SK-N-MC (cell line): ENCODE results near the gene SEPHS2.

Source experiments
- DNase-seq: peaks from one replicate; pipeline ENCODE4 v3.0.0-alpha.2; 2011; ENCODE audit warnings: low read depth, low spot score
- H3K27ac ChIP-seq: fragments of 200-600 bp; sonication (generic); 2 replicates; pipeline ENCODE4 v1.5.1; 2016; ENCODE audit warnings: mixed run types
- H3K36me3 ChIP-seq: fragments of 200-600 bp; sonication (generic); 2 replicates; pipeline ENCODE4 v1.6.1; 2017; ENCODE audit warnings: antibody characterized with exemption, low read length, mixed read lengths; ENCODE audit not compliant: insufficient read depth
- H3K4me3 ChIP-seq: fragments of 200-600 bp; sonication (generic); 2 replicates; pipeline ENCODE4 v1.5.1; 2016
- H3K9ac ChIP-seq: fragments of 200-600 bp; sonication (generic); 2 replicates; pipeline ENCODE4 v1.8.0; 2017; ENCODE audit warnings: mixed run types, mixed read lengths; ENCODE audit not compliant: insufficient read length
- H3K9me3 ChIP-seq: fragments of 200-600 bp; sonication (generic); 2 replicates; pipeline ENCODE4 v1.6.1; 2017; ENCODE audit warnings: low read depth, mild to moderate bottlenecking, antibody characterized with exemption, low read length, moderate library complexity, mixed read lengths
- EZH2 ChIP-seq: fragments of 200-600 bp; sonication (generic); IDR thresholded peaks from one replicate; pipeline ENCODE4 v1.6.1; 2017; ENCODE audit warnings: antibody characterized with exemption
- FOXP2 ChIP-seq: optimal IDR thresholded peaks from 2 replicates; pipeline ENCODE3; 2011; ENCODE audit warnings: mild to moderate bottlenecking, moderate library complexity; ENCODE audit not compliant: insufficient read depth; ENCODE audit errors: extremely low read length, control extremely low read depth
- POLR2AphosphoS5 ChIP-seq: IDR thresholded peaks from 2 replicates; pipeline ENCODE4 v1.6.1; 2012; ENCODE audit warnings: mild to moderate bottlenecking, low read depth, low read length, borderline replicate concordance

Gene SEPHS2

DNA sequence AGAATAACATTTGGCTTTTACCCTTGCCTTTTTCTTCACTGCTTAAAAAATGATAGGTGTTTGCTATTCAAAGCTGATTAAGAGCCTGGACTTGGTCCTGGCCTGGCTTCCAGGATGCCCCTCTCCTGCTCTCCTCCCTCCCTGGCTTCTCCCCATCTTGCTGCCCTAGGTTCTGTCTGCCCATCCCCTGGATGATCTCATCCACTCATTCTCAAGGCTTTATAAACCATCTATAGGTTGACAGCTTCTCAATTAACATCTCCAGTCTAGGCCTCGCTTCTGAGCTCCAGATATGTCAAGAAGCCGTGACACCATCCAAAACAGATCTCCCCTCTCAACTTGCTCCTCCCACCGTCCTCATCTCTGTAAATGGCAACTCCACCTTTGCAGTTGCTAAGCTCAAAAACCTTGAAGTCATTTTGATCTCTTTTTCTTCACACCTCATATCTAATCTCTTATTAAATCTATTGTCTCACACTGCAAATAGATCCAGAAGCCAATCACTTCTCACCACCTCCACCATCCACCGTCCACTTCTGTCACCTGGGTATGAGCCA, 29.5 kb downstream of the SEPHS2 start:
- H3K36me3 ChIP-seq = peaks cover 14% of the 10 kb centered on the region
- no peak for DNase-seq
- H3K27ac ChIP-seq = no peak overlapping the region
- no peak for TF ChIP-seq EZH2
- TF ChIP-seq FOXP2 = no peak
- no peak for TF ChIP-seq POLR2AphosphoS5
- H3K9me3 ChIP-seq = no peaks in the 10 kb centered on the region
- H3K4me3 ChIP-seq = no peak overlapping the region
- H3K9ac ChIP-seq = no peak overlapping the region

DNA sequence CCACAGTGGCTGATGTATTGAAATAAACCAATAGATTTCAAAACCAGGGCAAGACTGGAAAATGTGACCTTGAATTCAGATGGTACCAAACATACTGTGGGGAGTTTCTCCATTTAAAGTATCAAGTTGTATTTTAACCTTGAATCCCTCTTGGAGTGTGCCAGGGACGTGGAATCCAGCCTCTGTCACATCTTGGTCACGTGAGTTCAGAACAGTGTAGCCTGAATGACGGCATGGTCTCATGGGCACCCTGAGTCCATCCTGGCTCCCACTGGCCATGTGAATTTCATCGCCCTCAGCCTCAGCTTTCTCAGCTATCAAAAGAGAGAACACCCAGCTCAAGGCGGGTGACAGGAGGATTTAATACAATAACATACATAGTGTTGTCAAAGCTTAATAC, 31.5 kb downstream of the SEPHS2 start:
- TF ChIP-seq FOXP2 = no peak
- no peak for TF ChIP-seq POLR2AphosphoS5
- no peak overlapping the region for H3K27ac ChIP-seq
- H3K4me3 ChIP-seq = no peak overlapping the region
- no peak overlapping the region for H3K9ac ChIP-seq
- H3K36me3 ChIP-seq = peaks cover 10% of the 10 kb centered on the region
- no peak for DNase-seq
- no peaks in the 10 kb centered on the region for H3K9me3 ChIP-seq

DNA sequence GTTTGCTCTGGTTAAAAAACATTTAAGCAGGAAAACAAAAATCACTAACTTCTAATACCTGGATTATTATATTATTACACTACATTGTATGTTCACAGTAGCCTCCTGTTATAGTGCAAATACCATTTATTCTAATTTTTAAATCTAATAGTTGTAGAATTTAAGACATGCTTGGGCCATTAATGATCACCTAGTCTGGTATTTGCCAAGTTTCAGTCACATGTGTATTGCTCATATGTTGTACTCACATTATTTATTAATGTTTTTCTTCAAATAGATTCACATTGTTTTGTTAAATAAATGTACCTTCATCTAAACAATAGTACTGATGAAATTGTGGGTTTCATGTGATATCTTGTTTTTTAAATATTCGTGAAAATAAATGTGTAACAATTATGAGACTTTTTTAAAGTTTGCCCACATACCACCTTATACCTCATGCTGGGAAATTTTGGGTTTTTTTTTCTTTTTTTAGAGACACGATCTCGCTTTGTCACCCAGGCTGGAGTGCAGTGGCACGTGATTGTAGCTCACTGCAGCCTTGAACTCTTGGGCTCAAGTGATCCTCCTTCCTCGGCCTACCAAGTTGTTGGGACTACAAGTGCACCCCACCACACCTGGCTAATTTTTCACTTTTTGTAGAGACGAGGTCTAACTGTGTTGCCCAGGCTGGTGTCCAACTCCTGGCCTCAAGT, 32.4 kb downstream of the SEPHS2 start:
- Histone ChIP-seq H3K9me3 (no peaks in the 10 kb centered on the region), H3K27ac (no peak overlapping the region), H3K4me3 (no peak overlapping the region), H3K9ac (no peak overlapping the region), H3K36me3 (peaks cover 10% of the 10 kb centered on the region)
- DNase-seq = no peak
- no peak for TF ChIP-seq FOXP2
- TF ChIP-seq POLR2AphosphoS5 = no peak

DNA sequence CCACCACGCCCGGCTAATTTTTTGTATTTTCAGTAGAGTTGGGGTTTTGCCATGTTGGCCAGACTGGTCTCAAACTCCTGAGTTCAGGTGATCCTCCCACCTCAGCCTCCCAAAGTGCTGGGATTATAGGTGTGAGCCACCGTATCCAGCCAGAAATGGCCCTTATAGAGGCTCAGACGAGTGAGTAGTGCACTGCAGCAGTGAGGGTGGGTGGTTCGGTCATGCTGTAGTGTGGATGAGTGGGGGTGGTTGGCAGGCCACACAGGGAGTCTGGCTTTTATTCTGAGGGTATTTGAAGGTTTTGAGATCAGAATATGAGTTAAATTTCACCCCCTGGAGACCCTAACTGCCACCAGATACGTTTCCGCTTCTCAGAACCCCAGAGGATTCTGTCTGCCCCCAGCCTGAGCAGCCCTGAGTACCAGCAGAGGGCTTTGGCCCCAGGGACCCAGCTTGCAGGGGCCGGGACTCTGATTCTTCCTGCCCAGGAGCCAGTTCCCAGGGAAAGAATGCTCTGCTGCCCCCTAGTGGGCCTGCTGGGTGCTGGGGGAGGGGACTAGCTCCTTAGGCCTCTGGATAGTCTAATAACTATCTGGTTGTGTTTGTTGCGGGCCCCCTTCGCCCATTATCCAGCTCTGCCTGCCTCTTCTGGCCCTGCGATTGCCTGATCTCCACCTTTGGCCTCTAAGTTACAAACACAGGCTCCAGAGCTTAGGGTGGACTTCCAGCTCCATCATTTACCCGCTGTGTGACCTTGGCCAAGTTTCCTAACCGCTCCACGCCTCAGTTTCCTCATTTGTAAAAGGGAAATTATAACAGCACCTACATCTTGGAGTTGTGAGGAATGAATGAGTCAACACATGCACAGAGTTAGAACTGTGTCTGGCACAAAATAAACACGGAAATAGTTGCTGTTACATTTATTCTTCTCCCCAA, 36.3 kb downstream of the SEPHS2 start:
- Histone ChIP-seq H3K36me3 (peaks cover 10% of the 10 kb centered on the region), H3K27ac (no peak overlapping the region), H3K9ac (no peak overlapping the region), H3K9me3 (no peaks in the 10 kb centered on the region), H3K4me3 (0 out of 2 replicates have a peak overlapping the region, but pooled peaks have one; percentile 5)
- TF ChIP-seq EZH2 = no peak
- no peak for TF ChIP-seq POLR2AphosphoS5
- no peak for TF ChIP-seq FOXP2
- DNase-seq = peak; percentile 47

DNA sequence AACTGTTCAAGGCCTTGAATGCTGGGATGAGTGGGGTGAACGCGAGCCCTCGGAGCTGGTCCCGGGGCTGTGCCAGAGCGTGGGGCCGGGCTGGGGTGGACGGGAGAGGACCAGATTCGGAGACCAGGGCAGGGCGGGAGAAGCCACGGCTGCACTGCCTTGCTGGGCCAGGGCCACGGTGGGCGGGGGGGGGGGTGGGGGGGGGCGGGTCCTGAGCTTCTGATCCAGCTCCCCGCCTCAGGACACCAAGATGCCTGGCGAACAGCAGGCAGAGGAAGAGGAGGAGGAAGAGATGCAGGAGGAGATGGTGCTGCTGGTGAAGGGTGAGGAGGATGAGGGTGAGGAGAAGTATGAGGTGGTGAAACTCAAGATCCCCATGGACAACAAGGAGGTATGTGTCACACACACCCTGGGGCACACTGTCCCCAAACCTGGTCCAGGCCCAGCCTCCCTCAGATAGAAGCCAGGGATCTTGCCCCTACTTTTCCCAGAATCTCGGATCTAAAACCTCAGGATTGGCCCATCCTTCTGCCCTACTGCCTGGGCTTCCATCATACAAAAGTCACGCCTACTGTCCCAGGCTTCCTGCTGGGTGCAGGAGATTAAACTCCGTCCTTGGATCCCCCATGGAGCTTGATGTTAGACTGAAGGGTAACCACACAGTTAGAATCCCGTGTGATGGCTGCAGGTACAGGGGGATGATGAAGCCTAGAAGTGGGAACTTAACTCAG, 37.7 kb downstream of the SEPHS2 start:
- TF ChIP-seq FOXP2 = no peak
- TF ChIP-seq POLR2AphosphoS5 = no peak
- TF ChIP-seq EZH2 = no peak
- Histone ChIP-seq H3K27ac (no peak overlapping the region), H3K36me3 (peaks cover 3% of the 10 kb centered on the region), H3K4me3 (peak overlapping the region; percentile 90), H3K9me3 (no peaks in the 10 kb centered on the region), H3K9ac (peak overlapping the region; percentile 73)
- no peak for DNase-seq

DNA sequence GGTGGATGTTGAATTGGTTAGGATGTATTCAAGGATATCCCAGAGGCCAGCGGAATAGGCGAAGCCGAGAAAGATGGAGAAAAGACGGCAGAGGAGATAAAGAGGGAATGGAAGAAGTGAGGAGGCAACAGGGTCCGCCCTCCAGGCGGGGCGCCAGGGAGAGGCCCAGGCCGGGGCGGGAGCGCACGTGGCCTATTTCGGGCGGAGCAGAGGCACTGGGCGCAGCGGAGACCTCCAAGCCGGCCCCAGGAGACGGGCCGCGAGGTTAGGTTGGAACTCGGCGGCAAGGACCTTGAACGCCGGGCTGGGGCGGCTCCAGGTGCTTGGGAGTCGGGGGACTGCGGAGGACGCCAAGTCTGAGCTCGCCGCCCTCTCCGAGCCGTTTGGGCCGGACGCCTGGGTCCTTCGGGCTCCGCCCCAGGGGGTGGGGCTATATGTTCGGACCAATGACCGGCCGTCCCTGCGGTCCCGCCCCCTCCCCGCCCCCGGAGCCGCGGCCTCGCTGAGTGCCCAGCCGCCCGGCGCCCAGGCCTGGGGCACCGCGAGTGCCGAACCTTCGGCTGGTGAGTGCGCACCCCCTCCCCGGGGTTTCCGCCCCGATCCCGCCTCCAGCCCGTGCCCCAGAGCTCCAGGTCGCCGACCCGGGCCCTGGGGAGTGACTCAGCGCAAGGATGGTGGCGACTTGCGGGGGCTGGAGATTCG, 38.4 kb downstream of the SEPHS2 start, which contains the start of gene ZNF771:
ZNF771 (plus strand) TSS at position 505 of the 702 bp plus-strand sequence. CDS start 448 bp downstream, outside the sequence.
- no peaks in the 10 kb centered on the region; the same call in 1 of the 2 replicates for H3K36me3 ChIP-seq
- TF ChIP-seq FOXP2 = no peak
- peak; percentile 81 for TF ChIP-seq POLR2AphosphoS5
- H3K27ac ChIP-seq = no peak within 1 kb of the TSS
- peak within 1 kb of the TSS; percentile 73 for H3K9ac ChIP-seq
- no peak for DNase-seq
- peak within 1 kb of the TSS; percentile 90 for H3K4me3 ChIP-seq
- no peaks in the 10 kb centered on the region for H3K9me3 ChIP-seq

DNA sequence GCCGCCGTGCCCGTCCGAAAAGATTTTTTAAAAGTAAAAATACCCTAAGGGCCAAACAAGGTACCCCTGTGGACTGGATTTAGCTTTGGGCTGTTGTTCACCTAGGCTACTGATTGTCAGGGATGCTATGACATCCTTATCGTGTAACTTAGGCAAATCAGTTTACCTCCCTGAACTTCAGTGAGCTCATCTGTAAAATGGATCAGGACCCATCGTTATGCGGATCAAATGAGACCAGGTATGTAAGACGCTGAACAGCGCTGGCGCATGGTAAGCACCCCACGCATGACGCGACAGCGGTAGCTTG, 38.9 kb downstream of the SEPHS2 start:
- no peaks in the 10 kb centered on the region for H3K9me3 ChIP-seq
- no peaks in the 10 kb centered on the region; the same call in 1 of the 2 replicates for H3K36me3 ChIP-seq
- TF ChIP-seq FOXP2 (no peak), EZH2 (no peak), POLR2AphosphoS5 (no peak)
- H3K27ac ChIP-seq = no peak overlapping the region
- peak overlapping the region; percentile 90 for H3K4me3 ChIP-seq
- DNase-seq = no peak
- H3K9ac ChIP-seq = no peak overlapping the region
